NCI-H510A treated with DMSO at 0.1 percent for 48 hours (cell line): ENCODE data around the gene TMEM95.
"Not testable (repeated sequence)": the region's sequence is repeated elsewhere in the genome, so short reads cannot be mapped to it uniquely, and the experiment has no call there.

Experiments
- DNase-seq: peaks from one replicate; lab custom pipeline; 2025; lab: John Stamatoyannopoulos, UW

The TMEM95 gene

GRCh38 chr17:7323731-7324437 lies 31.1 kb upstream of the TMEM95 start:
- peak; percentile 17 for DNase-seq

- no peak for DNase-seq
Observed at GRCh38 chr17:7324438-7324779, 30.5 kb upstream of the TMEM95 start.

- DNase-seq = no peak
Observed at GRCh38 chr17:7325031-7325528, 29.9 kb upstream of the TMEM95 start.

GRCh38 chr17:7326186-7326585 lies 28.8 kb upstream of the TMEM95 start:
- DNase-seq = no peak

- DNase-seq = no peak
Observed at GRCh38 chr17:7327056-7327455, 27.9 kb upstream of the TMEM95 start.

GRCh38 chr17:7327501-7327900 lies 27.5 kb upstream of the TMEM95 start:
- DNase-seq = no peak

- no peak for DNase-seq
Observed at GRCh38 chr17:7328009-7328408, 26.9 kb upstream of the TMEM95 start.

- DNase-seq = no peak
Observed at GRCh38 chr17:7328840-7329373, 26.0 kb upstream of the TMEM95 start, which contains the start of gene NEURL4. Gene NEURL4, minus strand, starts transcription at chr17:7329335. Its CDS starts 23 bp downstream, at chr17:7329312.

GRCh38 chr17:7329374-7329996 lies 25.5 kb upstream of the TMEM95 start:
- DNase-seq = peak; percentile 97

- DNase-seq = peak; percentile 89
Observed at GRCh38 chr17:7329997-7330637, 24.8 kb upstream of the TMEM95 start.

- DNase-seq = no peak
Observed at GRCh38 chr17:7330638-7331015, 24.3 kb upstream of the TMEM95 start.

- DNase-seq = no peak
Observed at GRCh38 chr17:7332111-7332510, 22.8 kb upstream of the TMEM95 start.

- DNase-seq = not testable (repeated sequence)
Observed at GRCh38 chr17:7332600-7333069, 22.3 kb upstream of the TMEM95 start.

- DNase-seq = no peak
Observed at GRCh38 chr17:7334938-7335538, 19.9 kb upstream of the TMEM95 start.

GRCh38 chr17:7335765-7336164 lies 19.2 kb upstream of the TMEM95 start:
- not testable (repeated sequence) for DNase-seq

- no peak for DNase-seq
Observed at GRCh38 chr17:7336240-7337175, 18.4 kb upstream of the TMEM95 start, which contains the start of gene ACAP1. Gene ACAP1, plus strand, starts transcription at chr17:7336529. Its CDS starts 206 bp downstream, at chr17:7336735.

- DNase-seq = not testable (repeated sequence)
Observed at GRCh38 chr17:7337600-7337999, 17.4 kb upstream of the TMEM95 start.

- no peak for DNase-seq
Observed at GRCh38 chr17:7340179-7340578, 14.8 kb upstream of the TMEM95 start.

GRCh38 chr17:7341842-7342241 lies 13.1 kb upstream of the TMEM95 start:
- no peak for DNase-seq

- no peak for DNase-seq
Observed at GRCh38 chr17:7343250-7343649, 11.7 kb upstream of the TMEM95 start.
